Neural progenitor cell (in vitro differentiated cells): Measurements from ENCODE around the gene RASIP1. TPM values are rescaled to one million over a fixed set of nuclear protein-coding genes. Genes with fewer than 3 reads are reported as not detected.

Experiments used
- DNase-seq: peaks from one replicate; pipeline ENCODE4 v3.0.0-alpha.2; 2016; ENCODE audit warnings: low spot score
- H2AFZ ChIP-seq: fragments of 200-600 bp; sonication (generic); replicated peaks from 2 replicates; pipeline ENCODE4 v1.6.1; 2016; ENCODE audit warnings: antibody characterized with exemption
- H3F3A ChIP-seq: fragments of 200-600 bp; sonication (generic); 2 replicates; pipeline ENCODE4 v1.6.1; 2016; ENCODE audit warnings: antibody characterized with exemption, low read depth
- H3K27ac ChIP-seq: fragments of 200-600 bp; sonication (generic); 2 replicates; pipeline ENCODE4 v1.5.1; 2016; ENCODE audit warnings: mild to moderate bottlenecking
- H3K27me3 ChIP-seq: fragments of 200-600 bp; sonication (generic); 2 replicates; pipeline ENCODE4 v1.6.1; 2016; ENCODE audit warnings: mild to moderate bottlenecking, moderate library complexity
- H3K36me3 ChIP-seq: fragments of 200-600 bp; sonication (generic); 2 replicates; pipeline ENCODE4 v1.5.1; 2016
- H3K4me1 ChIP-seq: fragments of 200-600 bp; sonication (generic); 2 replicates; pipeline ENCODE4 v1.6.1; 2016; ENCODE audit warnings: mixed run types
- H3K4me2 ChIP-seq: fragments of 200-600 bp; sonication (generic); 2 replicates; pipeline ENCODE4 v1.6.1; 2016
- H3K4me3 ChIP-seq: fragments of 200-600 bp; sonication (generic); 2 replicates; pipeline ENCODE4 v1.5.1; 2016
- H3K79me2 ChIP-seq: fragments of 200-600 bp; sonication (generic); 2 replicates; pipeline ENCODE4 v1.6.1; 2016; ENCODE audit warnings: low read depth
- H3K9ac ChIP-seq: fragments of 200-600 bp; sonication (generic); 2 replicates; pipeline ENCODE4 v1.6.1; 2016
- H3K9me3 ChIP-seq: fragments of 200-600 bp; sonication (generic); 2 replicates; pipeline ENCODE4 v1.5.1; 2016; ENCODE audit warnings: low read depth
- H4K20me1 ChIP-seq: fragments of 200-600 bp; sonication (generic); 2 replicates; pipeline ENCODE4 v1.6.1; 2016; ENCODE audit warnings: low read depth
- H3K27ac Mint-ChIP-seq: 3 replicates; pipeline ENCODE4 v1.8.0; 2021; ENCODE audit warnings: mixed read lengths
- H3K27me3 Mint-ChIP-seq: 2 replicates; pipeline ENCODE4 v1.8.0; 2022; ENCODE audit warnings: low read depth, mild to moderate bottlenecking, inconsistent platforms, moderate library complexity, mixed read lengths; ENCODE audit not compliant: insufficient read depth
- H3K36me3 Mint-ChIP-seq: 3 replicates; pipeline ENCODE4 v1.8.0; 2021; ENCODE audit warnings: mixed read lengths
- H3K4me1 Mint-ChIP-seq: 3 replicates; pipeline ENCODE4 v1.8.0; 2021; ENCODE audit warnings: mixed read lengths
- H3K4me3 Mint-ChIP-seq: 3 replicates; pipeline ENCODE4 v1.8.0; 2021; ENCODE audit warnings: mild to moderate bottlenecking, moderate library complexity, mixed read lengths
- H3K9me3 Mint-ChIP-seq: 3 replicates; pipeline ENCODE4 v1.8.0; 2020; ENCODE audit warnings: mixed read lengths
- EZH2 ChIP-seq: fragments of 200-600 bp; sonication (generic); IDR thresholded peaks from 2 replicates; pipeline ENCODE4 v1.6.1; 2017; ENCODE audit warnings: antibody characterized with exemption, mild to moderate bottlenecking, moderate library complexity
- EZH2phosphoT487 ChIP-seq: fragments of 200-600 bp; sonication (generic); IDR thresholded peaks from 2 replicates; pipeline ENCODE4 v1.6.1; 2017; ENCODE audit warnings: antibody characterized with exemption
- total RNA-seq: library from RNA; depleted of rRNA; stranded (reverse); fragments of >200 nt; gene quantifications from 2 replicates; pipeline ENCODE4 v1.2.3, GENCODE V29; 2015; ENCODE audit warnings: low replicate concordance
- TF ChIP-seq, protein P1 (sequence below): fragments of 200-600 bp; sonication (generic); IDR thresholded peaks from 2 replicates; pipeline ENCODE4 v1.5.1; 2017; ENCODE audit warnings: antibody characterized with exemption, mild to moderate bottlenecking

The RASIP1 gene
- total RNA-seq, 1 donor from 2014 or later: 0.86 TPM

DNA sequence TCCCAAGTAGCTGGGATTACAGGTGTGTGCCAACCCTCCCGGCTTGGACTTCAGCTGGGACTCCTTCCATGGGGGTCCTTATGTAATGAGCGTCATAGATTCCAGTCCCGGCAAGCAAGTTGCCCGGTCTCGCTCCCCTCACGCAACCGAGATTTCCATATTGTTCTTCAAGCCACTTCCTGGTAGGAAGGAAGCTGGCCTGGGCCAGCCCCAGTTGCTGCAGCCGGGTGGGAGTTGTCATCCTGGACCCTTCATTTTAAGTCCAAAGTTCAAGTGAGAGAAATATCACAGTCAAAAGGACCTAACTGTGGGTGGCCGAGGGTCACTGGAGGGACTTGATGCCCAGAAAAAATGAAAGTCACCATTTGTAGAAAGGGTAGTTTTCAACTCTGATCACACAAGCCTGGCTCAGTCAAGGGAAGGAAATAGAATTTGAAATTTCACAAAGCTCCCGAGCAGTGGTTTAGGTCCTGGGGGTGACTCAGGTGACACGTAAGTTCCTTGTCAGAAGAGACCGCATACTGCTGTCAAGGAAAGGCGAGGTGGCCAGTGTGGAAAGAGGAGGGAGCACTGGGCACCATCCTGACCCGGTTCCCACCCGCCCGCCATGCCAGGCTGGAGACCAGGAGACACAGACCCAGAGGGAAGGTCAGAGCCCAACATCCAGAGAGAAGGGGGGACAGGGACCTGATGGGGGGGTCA lies 20.2 kb upstream of the RASIP1 start:
- Mint-ChIP-seq H3K27me3 (peaks cover 9% of the 10 kb centered on the region), H3K4me1 (no peaks in the 10 kb centered on the region), H3K4me3 (no peak overlapping the region), H3K9me3 (no peaks in the 10 kb centered on the region), H3K27ac (no peak overlapping the region), H3K36me3 (no peaks in the 10 kb centered on the region)
- no peak overlapping the region for H3K4me2 ChIP-seq
- no peaks in the 10 kb centered on the region for H3F3A ChIP-seq
- H4K20me1 ChIP-seq: no peaks in the 10 kb centered on the region
- no peak overlapping the region for H3K4me3 ChIP-seq
- H2AFZ ChIP-seq: no peak overlapping the region
- TF ChIP-seq EZH2: no peak
- TF ChIP-seq, protein P1, sequence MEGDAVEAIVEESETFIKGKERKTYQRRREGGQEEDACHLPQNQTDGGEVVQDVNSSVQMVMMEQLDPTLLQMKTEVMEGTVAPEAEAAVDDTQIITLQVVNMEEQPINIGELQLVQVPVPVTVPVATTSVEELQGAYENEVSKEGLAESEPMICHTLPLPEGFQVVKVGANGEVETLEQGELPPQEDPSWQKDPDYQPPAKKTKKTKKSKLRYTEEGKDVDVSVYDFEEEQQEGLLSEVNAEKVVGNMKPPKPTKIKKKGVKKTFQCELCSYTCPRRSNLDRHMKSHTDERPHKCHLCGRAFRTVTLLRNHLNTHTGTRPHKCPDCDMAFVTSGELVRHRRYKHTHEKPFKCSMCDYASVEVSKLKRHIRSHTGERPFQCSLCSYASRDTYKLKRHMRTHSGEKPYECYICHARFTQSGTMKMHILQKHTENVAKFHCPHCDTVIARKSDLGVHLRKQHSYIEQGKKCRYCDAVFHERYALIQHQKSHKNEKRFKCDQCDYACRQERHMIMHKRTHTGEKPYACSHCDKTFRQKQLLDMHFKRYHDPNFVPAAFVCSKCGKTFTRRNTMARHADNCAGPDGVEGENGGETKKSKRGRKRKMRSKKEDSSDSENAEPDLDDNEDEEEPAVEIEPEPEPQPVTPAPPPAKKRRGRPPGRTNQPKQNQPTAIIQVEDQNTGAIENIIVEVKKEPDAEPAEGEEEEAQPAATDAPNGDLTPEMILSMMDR: no peak
- no peak for TF ChIP-seq EZH2phosphoT487
- H3K9ac ChIP-seq: no peak overlapping the region
- no peaks in the 10 kb centered on the region for H3K9me3 ChIP-seq
- H3K36me3 ChIP-seq: no peaks in the 10 kb centered on the region
- H3K27ac ChIP-seq: no peak overlapping the region
- H3K27me3 ChIP-seq: peaks cover 4% of the 10 kb centered on the region
- no peak for DNase-seq
- no peaks in the 10 kb centered on the region for H3K4me1 ChIP-seq
- H3K79me2 ChIP-seq: no peaks in the 10 kb centered on the region

DNA sequence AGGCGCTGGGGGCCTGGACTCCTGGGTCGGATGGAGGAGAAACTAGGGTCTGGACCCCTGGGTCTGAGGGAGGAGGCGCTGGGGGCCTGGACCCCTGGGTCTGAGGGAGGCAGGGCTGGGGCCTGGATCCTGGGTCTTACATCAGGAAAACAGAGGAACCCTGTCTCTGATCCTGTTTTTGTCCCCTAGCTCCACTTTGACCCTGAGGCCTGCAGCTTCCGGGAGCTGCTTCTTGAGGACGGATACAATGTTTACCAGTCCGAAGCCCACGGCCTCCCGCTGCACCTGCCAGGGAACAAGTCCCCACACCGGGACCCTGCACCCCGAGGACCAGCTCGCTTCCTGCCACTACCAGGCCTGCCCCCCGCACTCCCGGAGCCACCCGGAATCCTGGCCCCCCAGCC lies 17.3 kb upstream of the RASIP1 start:
- Histone ChIP-seq H2AFZ (no peak overlapping the region), H3K4me1 (no peaks in the 10 kb centered on the region), H3K27me3 (peaks cover 15% of the 10 kb centered on the region), H3K4me2 (no peak overlapping the region), H3F3A (peaks cover 13% of the 10 kb centered on the region), H3K27ac (no peak overlapping the region), H3K4me3 (no peak overlapping the region), H3K79me2 (no peaks in the 10 kb centered on the region), H3K9me3 (no peaks in the 10 kb centered on the region), H3K9ac (no peak overlapping the region), H3K36me3 (no peaks in the 10 kb centered on the region), H4K20me1 (no peaks in the 10 kb centered on the region)
- Mint-ChIP-seq H3K9me3 (peaks cover 1% of the 10 kb centered on the region), H3K4me1 (peaks cover 13% of the 10 kb centered on the region), H3K4me3 (no peak overlapping the region), H3K27ac (no peak overlapping the region), H3K27me3 (peaks cover 23% of the 10 kb centered on the region), H3K36me3 (peaks cover 4% of the 10 kb centered on the region)
- TF ChIP-seq EZH2phosphoT487 (no peak), EZH2 (no peak)
- TF ChIP-seq, protein P1: no peak
- DNase-seq: no peak

DNA sequence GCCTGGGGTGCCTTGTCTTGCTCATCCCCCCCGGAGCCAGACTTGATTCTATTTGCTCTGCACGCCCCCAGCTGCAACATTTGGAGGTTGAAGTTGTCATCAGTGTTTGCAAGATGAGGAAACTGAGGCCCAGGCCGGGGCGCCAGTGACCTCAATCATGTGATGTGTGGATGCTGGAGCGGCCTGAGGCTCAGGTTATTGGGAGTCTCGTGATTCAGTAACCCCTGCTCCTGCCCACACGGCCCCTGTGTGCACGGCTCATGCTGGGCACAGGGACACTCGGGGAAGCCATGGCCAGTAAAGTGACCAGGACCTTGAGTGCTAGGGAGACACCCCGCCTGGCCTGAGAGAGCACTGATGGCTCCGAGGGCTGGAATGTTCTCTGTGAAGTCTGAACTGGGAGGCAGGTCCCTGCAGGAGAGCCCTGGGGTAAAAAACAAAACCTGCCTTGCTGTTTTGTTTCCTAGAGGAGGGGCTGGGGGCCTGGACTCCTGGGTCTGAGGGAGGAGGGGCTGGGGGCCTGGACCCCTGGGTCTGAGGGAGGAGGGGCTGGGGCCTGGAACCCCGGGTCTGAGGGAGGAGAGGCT lies 16.8 kb upstream of the RASIP1 start:
- H3K27me3 ChIP-seq: peaks cover 15% of the 10 kb centered on the region
- H3K27ac Mint-ChIP-seq: no peak overlapping the region

More for the DNA sequence above, 16.8 kb upstream of the RASIP1 start:
- Histone ChIP-seq H4K20me1 (no peaks in the 10 kb centered on the region), H3K9me3 (no peaks in the 10 kb centered on the region), H3K9ac (no peak overlapping the region), H3K4me3 (no peak overlapping the region), H3F3A (peaks cover 13% of the 10 kb centered on the region), H3K27ac (no peak overlapping the region), H3K4me1 (no peaks in the 10 kb centered on the region), H3K4me2 (no peak overlapping the region), H2AFZ (no peak overlapping the region), H3K79me2 (peaks cover 2% of the 10 kb centered on the region), H3K36me3 (no peaks in the 10 kb centered on the region)
- H3K9me3 Mint-ChIP-seq: peaks cover 1% of the 10 kb centered on the region
- H3K27me3 Mint-ChIP-seq: peaks cover 24% of the 10 kb centered on the region
- no peak for DNase-seq
- H3K36me3 Mint-ChIP-seq: peaks cover 4% of the 10 kb centered on the region
- peaks cover 14% of the 10 kb centered on the region for H3K4me1 Mint-ChIP-seq
- TF ChIP-seq, protein P1: no peak
- TF ChIP-seq EZH2phosphoT487: no peak
- no peak for TF ChIP-seq EZH2
- no peak overlapping the region for H3K4me3 Mint-ChIP-seq
